K562 (cell line): Measurements from ENCODE around the gene DEPP1. TPM values are rescaled to one million over a fixed set of nuclear protein-coding genes. Genes with fewer than 3 reads are reported as not detected.

Experiments
- BCOR ChIP-seq: fragments of 450-650 bp; IDR thresholded peaks from 2 replicates; pipeline ENCODE4 v1.6.1; 2016
- CREM ChIP-seq: IDR thresholded peaks from 2 replicates; pipeline ENCODE4 v1.6.1; 2014; ENCODE audit warnings: antibody characterized with exemption, low read depth
- DMBX1 ChIP-seq: fragments of 250-450 bp; sonication (Bioruptor Pico); IDR thresholded peaks from 2 replicates; pipeline ENCODE4 v1.8.0; 2022; ENCODE audit warnings: inconsistent platforms, mild to moderate bottlenecking, moderate library complexity, borderline replicate concordance
- E2F3 ChIP-seq: fragments of 250-450 bp; sonication (Bioruptor Pico); IDR thresholded peaks from 2 replicates; pipeline ENCODE4 v1.4.0; 2020; ENCODE audit warnings: mild to moderate bottlenecking
- FOXM1 ChIP-seq, 2 experiments: fragments of 450-650 bp in 1 of 2; sonication (generic) in 1 of 2; formaldehyde crosslinking in 1 of 2; IDR thresholded peaks; 2 replicates each; pipeline versions ENCODE4 v1.6.1 to v1.9.0; 2017 to 2022; ENCODE audit warnings: low read depth in 2 of 2, mild to moderate bottlenecking in 2 of 2, missing genetic modification reagents in 1 of 2, moderate library complexity in 1 of 2
- GTF2E2 ChIP-seq: fragments of 200-800 bp; sonication (Bioruptor generic); IDR thresholded peaks from 2 replicates; pipeline ENCODE4 v1.6.1; 2016; ENCODE audit warnings: missing genetic modification characterization, missing compliant biosample characterization
- HCFC1 ChIP-seq: IDR thresholded peaks from 2 replicates; pipeline ENCODE4 v1.6.1; 2012; ENCODE audit warnings: low read depth, low read length, improper control_type of control experiment
- HMGXB4 ChIP-seq: sonication (generic); formaldehyde crosslinking; IDR thresholded peaks from 2 replicates; pipeline ENCODE4 v1.8.1; 2023; ENCODE audit warnings: mild to moderate bottlenecking, missing genetic modification reagents
- HSF4 ChIP-seq: fragments of 250-450 bp; sonication (Bioruptor Pico); IDR thresholded peaks from 2 replicates; pipeline ENCODE4 v2.1.2; 2022; ENCODE audit warnings: mild to moderate bottlenecking, moderate library complexity, borderline replicate concordance
- KDM2B ChIP-seq: fragments of 250-450 bp; sonication (Bioruptor Pico); IDR thresholded peaks from 2 replicates; pipeline ENCODE4 v1.8.0; 2021; ENCODE audit warnings: mild to moderate bottlenecking, moderate library complexity
- MYC ChIP-seq, 2 experiments: fragments of 250-450 bp in 1 of 2; sonication (Bioruptor Pico) in 1 of 2; IDR thresholded peaks; 2 replicates each; pipeline versions ENCODE4 v1.5.1 to v1.6.1; 2012 to 2021; ENCODE audit warnings: low read depth in 2 of 2, borderline replicate concordance in 1 of 2, improper control_type of control experiment in 1 of 2, low read length in 1 of 2, mild to moderate bottlenecking in 1 of 2, moderate library complexity in 1 of 2
- NR2C1 ChIP-seq, 2 experiments: fragments of 450-650 bp; IDR thresholded peaks; 2 replicates each; pipeline ENCODE4 v1.6.1; 2017; ENCODE audit warnings: mild to moderate bottlenecking in 2 of 2, antibody characterized with exemption in 1 of 2, inconsistent platforms in 1 of 2, missing compliant biosample characterization in 1 of 2, missing genetic modification characterization in 1 of 2
- PURB ChIP-seq: sonication (generic); formaldehyde crosslinking; IDR thresholded peaks from 2 replicates; pipeline ENCODE4 v1.9.0; 2021; ENCODE audit warnings: low read depth, mild to moderate bottlenecking, missing genetic modification reagents
- RBM15 ChIP-seq: fragments of 200-400 bp; formaldehyde crosslinking; IDR thresholded peaks from 2 replicates; pipeline ENCODE4 v1.6.1; 2018; ENCODE audit warnings: mild to moderate bottlenecking, low read length, moderate library complexity; ENCODE audit not compliant: insufficient read depth
- RBM22 ChIP-seq: fragments of 200-400 bp; formaldehyde crosslinking; IDR thresholded peaks from 2 replicates; pipeline ENCODE4 v1.6.1; 2018; ENCODE audit warnings: low read length, low read depth; ENCODE audit not compliant: poor library complexity, severe bottlenecking
- SMARCE1 ChIP-seq: fragments of 450-650 bp; IDR thresholded peaks from 2 replicates; pipeline ENCODE4 v1.7.1; 2016; ENCODE audit warnings: mild to moderate bottlenecking
- ZBTB1 ChIP-seq: sonication (generic); formaldehyde crosslinking; IDR thresholded peaks from 2 replicates; pipeline ENCODE4 v1.8.1; 2023; ENCODE audit warnings: missing genetic modification reagents, low read depth, mild to moderate bottlenecking, borderline replicate concordance
- ZC3H8 ChIP-seq: fragments of 450-650 bp; IDR thresholded peaks from 2 replicates; pipeline ENCODE4 v1.6.1; 2017
- ZNF133 ChIP-seq: fragments of 250-450 bp; sonication (Bioruptor Pico); IDR thresholded peaks from 2 replicates; pipeline ENCODE4 v1.4.0; 2020; ENCODE audit warnings: mild to moderate bottlenecking
- ZNF277 ChIP-seq: fragments of 250-450 bp; sonication (Bioruptor Pico); IDR thresholded peaks from 2 replicates; pipeline ENCODE4 v1.8.0; 2022; ENCODE audit warnings: inconsistent platforms, mild to moderate bottlenecking, moderate library complexity, borderline replicate concordance
- ZNF398 ChIP-seq: fragments of 250-450 bp; sonication (Bioruptor Pico); IDR thresholded peaks from 2 replicates; pipeline ENCODE4 v1.8.0; 2021; ENCODE audit warnings: moderate library complexity, mild to moderate bottlenecking, inconsistent platforms
- ZNF695 ChIP-seq: fragments of 450-650 bp; formaldehyde crosslinking; IDR thresholded peaks from 2 replicates; pipeline ENCODE4 v1.4.0; 2020; ENCODE audit warnings: mild to moderate bottlenecking, moderate library complexity
- ZNF699 ChIP-seq: fragments of 250-450 bp; sonication (Bioruptor Pico); IDR thresholded peaks from 2 replicates; pipeline ENCODE4 v1.8.0; 2021; ENCODE audit warnings: mild to moderate bottlenecking, moderate library complexity; ENCODE audit not compliant: insufficient replicate concordance
- polyA plus RNA-seq, 8 experiments: library from polyadenylated mRNA; depleted of rRNA in 4 of 8; stranded (reverse) in 5 of 8; unstranded in 3 of 8; fragments of >200 nt; fragmentation: Nextera tagmentation in 2 of 8; fragmentation: Illumina TruSeq in 1 of 8; extraction: Ambion mirVana in 2 of 8; extraction: Trizol in 1 of 8; gene quantifications; 2 replicates each; pipeline versions ENCODE4 v1.2.1 to v1.2.3, GENCODE V29; 2011 to 2014; ENCODE audit warnings: inconsistent platforms in 1 of 8, missing spikeins in 1 of 8
- total RNA-seq, 7 experiments: library from RNA; depleted of rRNA in 6 of 7; stranded (reverse); fragments of >200 nt in 6 of 7; fragmentation: Illumina TruSeq in 2 of 7; extraction: Trizol in 2 of 7; gene quantifications; 2 replicates each; pipeline versions ENCODE4 v1.2.1 to v1.2.3, GENCODE V29; 2011 to 2021; ENCODE audit warnings: low replicate concordance in 1 of 7

DEPP1 gene
- total and polyA plus RNA-seq, 9 of the 15 experiments (the other 6 are each of a cell fraction or from before 2014, with no cell fraction given) = 0.04 to 0.54 (median 0.20) TPM; not detected in 1

- TF ChIP-seq ZC3H8 (no peak), GTF2E2 (tag) (no peak), MYC (IDR thresholded peaks at IDR 0.05; ENCODE audit: low read depth, low read length) (peak; percentile 35; the same call in 1 of the 2 replicates), MYC (CRISPR knock-in tag; IDR thresholded peaks at IDR 0.05; ENCODE audit: borderline replicate concordance, low read depth) (0 out of 2 replicates have a peak, but pooled peaks have one; percentile 14), PURB (no peak), E2F3 (CRISPR knock-in tag) (peak; percentile 35; the same call in 1 of the 2 replicates), SMARCE1 (no peak), HMGXB4 (CRISPR knock-in tag) (no peak), ZNF277 (CRISPR knock-in tag) (no peak), RBM22 (no peak), KDM2B (CRISPR knock-in tag) (no peak), BCOR (no peak), ZBTB1 (CRISPR knock-in tag) (no peak), ZNF699 (CRISPR knock-in tag) (no peak), CREM (no peak), ZNF133 (CRISPR knock-in tag) (no peak), ZNF695 (CRISPR knock-in tag) (no peak), DMBX1 (CRISPR knock-in tag) (no peak), NR2C1 (IDR thresholded peaks at IDR 0.05) (no peak), NR2C1 (tag; IDR thresholded peaks at IDR 0.05) (no peak), HCFC1 (0 out of 2 replicates have a peak, but pooled peaks have one; percentile 12), RBM15 (no peak), FOXM1 (IDR thresholded peaks at IDR 0.05; ENCODE audit: low read depth) (no peak), FOXM1 (CRISPR knock-in tag; IDR thresholded peaks at IDR 0.05; ENCODE audit: low read depth) (no peak), ZNF398 (no peak), HSF4 (CRISPR knock-in tag) (no peak)
These were observed 3.8 kb downstream of the DEPP1 start (continued) for GRCh38 chr10:44974628-44975430.
